GM18858 (cell line): ENCODE results near the gene MLF1.

Experiments used
- ATAC-seq: cut with Tn5 transposase; IDR thresholded peaks from one replicate; pipeline ENCODE4 v1.9.1; 2021; ENCODE audit not compliant: unreplicated experiment

The MLF1 gene

DNA sequence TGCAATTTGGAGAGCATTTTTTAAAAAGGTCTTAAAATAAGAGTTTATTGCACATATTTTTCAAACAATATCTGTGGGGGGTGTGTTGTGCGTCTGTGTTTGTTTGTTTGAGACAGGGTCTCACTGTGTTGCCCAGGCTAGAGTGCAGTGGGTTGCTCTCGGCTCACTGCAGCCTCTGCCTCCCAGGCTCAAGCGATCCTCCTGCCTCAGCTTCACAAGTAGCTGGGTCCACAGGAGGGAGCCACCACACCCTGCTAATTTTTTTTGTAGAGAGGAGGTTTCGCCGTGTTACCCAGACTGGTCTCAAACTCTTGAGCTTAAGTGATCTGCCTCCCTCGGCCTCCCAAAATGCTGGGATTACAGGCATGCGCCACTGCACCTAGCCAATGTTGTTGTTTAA is 2.7 kb downstream of the MLF1 start:
- ATAC-seq, result no peak

GRCh38 chr3:158574646-158575045 is 3.7 kb downstream of the MLF1 start:
- ATAC-seq, result no peak

DNA sequence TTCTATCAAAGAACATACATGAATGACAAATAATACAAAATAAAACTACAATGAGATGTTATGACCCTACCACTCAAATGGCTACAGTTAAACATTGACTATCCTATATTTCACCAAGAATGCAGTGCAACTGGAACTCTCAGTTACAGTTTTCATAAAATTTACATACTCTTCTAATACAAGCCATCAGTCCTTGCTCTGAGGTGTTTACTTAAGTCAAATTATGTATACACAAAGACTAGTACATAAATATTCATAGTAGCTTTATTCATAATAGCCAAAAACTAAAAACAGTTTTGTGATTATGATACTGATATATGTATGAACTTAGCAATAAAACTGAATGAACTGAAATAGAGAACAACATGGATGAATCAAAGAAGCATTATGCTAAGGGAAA is 19.2 kb downstream of the MLF1 start:
- no peak for ATAC-seq

- ATAC-seq, result no peak
Observed at GRCh38 chr3:158600787-158601186, 29.8 kb downstream of the MLF1 start.

DNA sequence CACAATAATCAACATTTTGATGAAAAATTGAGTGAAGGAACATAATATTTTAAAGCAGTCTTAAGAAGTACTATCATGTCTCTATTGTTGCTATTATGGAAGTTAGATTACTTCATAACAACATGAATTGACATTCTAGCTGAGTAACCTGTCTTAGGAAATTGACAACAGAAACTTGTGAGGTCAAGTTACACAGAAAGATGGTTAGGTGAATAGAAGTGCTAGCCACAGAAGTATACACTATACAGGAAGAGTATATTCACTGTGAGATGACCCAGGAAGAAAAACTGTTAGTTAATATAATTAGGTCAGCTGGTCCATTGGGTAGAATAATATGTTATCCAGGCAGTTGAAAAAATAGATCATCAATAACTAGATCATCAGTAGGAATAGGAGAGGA is 31.2 kb downstream of the MLF1 start:
- no peak for ATAC-seq

GRCh38 chr3:158617982-158618875 is 47.2 kb downstream of the MLF1 start:
- ATAC-seq, result no peak

- no peak for ATAC-seq
Observed at GRCh38 chr3:158625881-158626280, 54.9 kb downstream of the MLF1 start.

DNA sequence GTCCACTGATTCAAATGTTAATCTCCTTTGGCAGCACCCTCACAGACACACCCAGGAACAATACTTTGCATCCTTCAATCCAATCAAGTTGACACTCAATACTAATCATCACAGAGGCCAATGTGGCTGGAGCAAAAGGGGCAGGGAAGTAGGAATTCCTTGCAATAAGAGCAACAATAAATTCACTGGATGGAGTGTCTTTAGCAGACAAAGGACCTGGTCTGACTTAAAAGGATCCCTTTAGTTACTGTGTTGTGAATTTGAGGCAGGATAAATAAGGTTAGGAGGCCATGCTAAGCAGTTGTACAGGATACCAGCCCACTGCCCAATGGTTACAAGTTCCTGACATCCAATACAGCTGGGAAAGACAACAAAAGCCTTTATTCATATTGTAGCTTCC is 61.0 kb downstream of the MLF1 start:
- no peak for ATAC-seq

- ATAC-seq, result no peak
Observed at GRCh38 chr3:158640646-158641045, 69.7 kb downstream of the MLF1 start.

GRCh38 chr3:158642005-158642404 is 71.0 kb downstream of the MLF1 start:
- ATAC-seq, result no peak

GRCh38 chr3:158642474-158643210 is 71.6 kb downstream of the MLF1 start:
- ATAC-seq, result no peak

- ATAC-seq, result peak; percentile 99
Observed at GRCh38 chr3:158644345-158644908, 73.4 kb downstream of the MLF1 start, which contains the start of gene GFM1. Gene GFM1, plus strand, starts transcription at chr3:158644527. Its CDS starts 108 bp downstream, at chr3:158644635.

- ATAC-seq, result no peak
Observed at GRCh38 chr3:158649791-158650190, 78.8 kb downstream of the MLF1 start.

GRCh38 chr3:158651192-158651591 is 80.2 kb downstream of the MLF1 start:
- no peak for ATAC-seq

DNA sequence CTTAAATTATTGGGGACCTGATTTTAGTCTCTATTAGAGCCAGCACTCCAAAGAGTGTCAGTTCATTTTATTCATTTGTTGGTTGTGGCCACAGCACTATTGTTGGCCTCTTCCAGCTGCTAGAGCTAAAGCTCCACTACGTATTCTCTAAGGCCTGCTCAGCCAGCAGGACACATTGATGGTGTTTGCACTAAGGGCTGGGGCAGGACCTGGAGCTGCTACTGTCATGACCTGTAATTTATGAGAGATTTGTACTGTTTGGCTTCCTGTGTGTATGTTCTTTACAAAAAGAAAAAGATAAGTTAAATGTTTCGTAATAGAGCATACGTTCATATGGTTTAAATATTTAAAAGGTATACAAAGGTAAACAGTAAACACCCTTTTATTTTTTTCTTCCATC is 81.5 kb downstream of the MLF1 start:
- no peak for ATAC-seq
